GM19328 (cell line): Measurements from ENCODE around the gene PLA2G6.
"Not testable (repeated sequence)": the region's sequence is repeated elsewhere in the genome, so short reads cannot be mapped to it uniquely, and the experiment has no call there.

Experiments
- ATAC-seq: cut with Tn5 transposase; IDR thresholded peaks from one replicate; pipeline ENCODE4 v1.9.1; 2021; ENCODE audit warnings: mild to moderate bottlenecking, moderate library complexity; ENCODE audit not compliant: unreplicated experiment

The PLA2G6 gene

GRCh38 chr22:38086942-38087341 lies 94.7 kb downstream of the PLA2G6 start:
- ATAC-seq, result no peak

- no peak for ATAC-seq
Observed at GRCh38 chr22:38086001-38086845, 95.4 kb downstream of the PLA2G6 start.

GRCh38 chr22:38085501-38085900 lies 96.1 kb downstream of the PLA2G6 start:
- no peak for ATAC-seq

GRCh38 chr22:38085056-38085455 lies 96.6 kb downstream of the PLA2G6 start:
- ATAC-seq, result no peak

GRCh38 chr22:38083931-38084631 lies 97.5 kb downstream of the PLA2G6 start, which contains the start of gene SLC16A8:
Gene SLC16A8 (minus strand): TSS chr22:38084184. CDS start chr22:38082873, 1,311 bp downstream.
- ATAC-seq, result no peak

GRCh38 chr22:38082986-38083710 lies 98.5 kb downstream of the PLA2G6 start:
- ATAC-seq, result no peak

- no peak for ATAC-seq
Observed at GRCh38 chr22:38081941-38082828, 99.4 kb downstream of the PLA2G6 start.

GRCh38 chr22:38081636-38081940 lies 100.0 kb downstream of the PLA2G6 start:
- no peak for ATAC-seq

- ATAC-seq, result no peak
Observed at GRCh38 chr22:38080850-38081635, 100.6 kb downstream of the PLA2G6 start.

- no peak for ATAC-seq
Observed at GRCh38 chr22:38080474-38080849, 101.2 kb downstream of the PLA2G6 start.

- no peak for ATAC-seq
Observed at GRCh38 chr22:38079804-38080203, 101.8 kb downstream of the PLA2G6 start.

- not testable (repeated sequence) for ATAC-seq
Observed at GRCh38 chr22:38079208-38079607, 102.4 kb downstream of the PLA2G6 start.

GRCh38 chr22:38078046-38078840 lies 103.4 kb downstream of the PLA2G6 start:
- ATAC-seq, result no peak

- ATAC-seq, result no peak
Observed at GRCh38 chr22:38077595-38077994, 104.0 kb downstream of the PLA2G6 start.

- no peak for ATAC-seq
Observed at GRCh38 chr22:38077096-38077495, 104.5 kb downstream of the PLA2G6 start.

GRCh38 chr22:38075961-38076360 lies 105.7 kb downstream of the PLA2G6 start:
- ATAC-seq, result no peak

- no peak for ATAC-seq
Observed at GRCh38 chr22:38075105-38075825, 106.4 kb downstream of the PLA2G6 start.
